ENCODE measurements around the gene TMEM219. TPM values are rescaled to one million over a fixed set of nuclear protein-coding genes. Genes with fewer than 3 reads are reported as not detected.
A peak's percentile ranks its signal among the peaks of the same experiment; 100 is the strongest.
"Not testable (repeated sequence)": the region's sequence is repeated elsewhere in the genome, so short reads cannot be mapped to it uniquely, and the experiment has no call there.

The TMEM219 gene
- total RNA-seq, 6 donors from 2014 or later, result 95.4 to 187 (median 139) TPM

DNA sequence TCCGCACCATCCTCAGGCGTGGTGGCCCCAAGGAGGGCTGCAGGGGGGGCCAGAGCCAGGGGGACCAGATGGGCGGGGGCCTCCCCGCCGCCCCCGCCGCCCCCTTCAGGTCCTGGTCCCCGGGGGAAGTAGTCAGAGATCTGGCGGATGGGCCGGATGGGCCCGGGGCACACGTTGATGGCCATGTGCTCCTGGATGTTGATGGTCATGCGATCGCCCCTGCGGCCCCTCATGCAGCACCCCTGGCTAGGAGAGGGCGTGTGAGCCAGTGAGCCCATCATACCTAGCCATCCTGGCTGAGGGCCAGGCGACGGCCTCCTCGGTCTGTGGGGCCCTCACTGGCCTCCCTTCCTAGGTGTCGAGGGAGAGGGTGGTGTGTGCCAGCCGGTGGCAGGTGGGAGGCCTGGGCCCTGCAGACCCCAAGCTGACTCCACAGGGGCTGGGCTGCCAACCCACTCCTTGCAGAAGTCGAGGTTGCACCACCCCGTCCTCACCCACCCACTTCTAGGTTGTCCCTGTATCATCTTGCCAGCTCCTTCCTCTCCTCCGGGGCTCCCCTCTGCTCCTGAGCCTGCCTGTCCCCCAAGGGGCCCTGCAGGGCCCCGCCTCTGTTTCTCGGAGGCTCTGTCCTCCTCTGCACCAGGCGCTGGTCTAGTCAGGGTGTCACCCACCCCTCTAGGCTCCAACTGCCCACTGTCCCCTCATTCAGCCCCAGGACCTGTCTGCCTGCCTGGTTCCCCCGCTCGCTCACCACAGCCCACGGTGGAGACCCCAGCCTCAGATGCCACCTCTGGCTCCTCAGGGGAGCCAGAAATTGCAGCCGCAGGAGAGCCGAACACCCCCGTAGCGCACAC lies 48.3 kb downstream of the TMEM219 start:
- Histone ChIP-seq H3K4me3 (peak overlapping the region in 3 of 4 donors; percentile 26 to 50 (median 37)), H3K4me1 (peaks cover 13 to 28% (median 18%) of the 10 kb centered on the region in 4 donors), H3K27ac (no peak overlapping the region), H3K36me3 (no peaks in the 10 kb centered on the region), H3K27me3 (peaks cover 2 to 29% (median 22%) of the 10 kb centered on the region in 4 donors), H3K9me3 (no peaks in the 10 kb centered on the region)
- DNase-seq (peak in 1 of 2 donors; percentile 74), ATAC-seq (ENCODE audit: low FRiP score in 2 of 2) (no peak)
- 8 to 16% methylated on average over 8 to 21 of the region's 34 CpGs for WGBS, 2 donors
- TF ChIP-seq EP300 (IDR thresholded peaks at IDR 0.05) (no peak), POLR2AphosphoS5 (IDR thresholded peaks at IDR 0.05) (no peak), POLR2A (IDR thresholded peaks at IDR 0.05) (no peak)
- TF ChIP-seq, protein P1, sequence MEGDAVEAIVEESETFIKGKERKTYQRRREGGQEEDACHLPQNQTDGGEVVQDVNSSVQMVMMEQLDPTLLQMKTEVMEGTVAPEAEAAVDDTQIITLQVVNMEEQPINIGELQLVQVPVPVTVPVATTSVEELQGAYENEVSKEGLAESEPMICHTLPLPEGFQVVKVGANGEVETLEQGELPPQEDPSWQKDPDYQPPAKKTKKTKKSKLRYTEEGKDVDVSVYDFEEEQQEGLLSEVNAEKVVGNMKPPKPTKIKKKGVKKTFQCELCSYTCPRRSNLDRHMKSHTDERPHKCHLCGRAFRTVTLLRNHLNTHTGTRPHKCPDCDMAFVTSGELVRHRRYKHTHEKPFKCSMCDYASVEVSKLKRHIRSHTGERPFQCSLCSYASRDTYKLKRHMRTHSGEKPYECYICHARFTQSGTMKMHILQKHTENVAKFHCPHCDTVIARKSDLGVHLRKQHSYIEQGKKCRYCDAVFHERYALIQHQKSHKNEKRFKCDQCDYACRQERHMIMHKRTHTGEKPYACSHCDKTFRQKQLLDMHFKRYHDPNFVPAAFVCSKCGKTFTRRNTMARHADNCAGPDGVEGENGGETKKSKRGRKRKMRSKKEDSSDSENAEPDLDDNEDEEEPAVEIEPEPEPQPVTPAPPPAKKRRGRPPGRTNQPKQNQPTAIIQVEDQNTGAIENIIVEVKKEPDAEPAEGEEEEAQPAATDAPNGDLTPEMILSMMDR (IDR thresholded peaks at IDR 0.05), result no peak

DNA sequence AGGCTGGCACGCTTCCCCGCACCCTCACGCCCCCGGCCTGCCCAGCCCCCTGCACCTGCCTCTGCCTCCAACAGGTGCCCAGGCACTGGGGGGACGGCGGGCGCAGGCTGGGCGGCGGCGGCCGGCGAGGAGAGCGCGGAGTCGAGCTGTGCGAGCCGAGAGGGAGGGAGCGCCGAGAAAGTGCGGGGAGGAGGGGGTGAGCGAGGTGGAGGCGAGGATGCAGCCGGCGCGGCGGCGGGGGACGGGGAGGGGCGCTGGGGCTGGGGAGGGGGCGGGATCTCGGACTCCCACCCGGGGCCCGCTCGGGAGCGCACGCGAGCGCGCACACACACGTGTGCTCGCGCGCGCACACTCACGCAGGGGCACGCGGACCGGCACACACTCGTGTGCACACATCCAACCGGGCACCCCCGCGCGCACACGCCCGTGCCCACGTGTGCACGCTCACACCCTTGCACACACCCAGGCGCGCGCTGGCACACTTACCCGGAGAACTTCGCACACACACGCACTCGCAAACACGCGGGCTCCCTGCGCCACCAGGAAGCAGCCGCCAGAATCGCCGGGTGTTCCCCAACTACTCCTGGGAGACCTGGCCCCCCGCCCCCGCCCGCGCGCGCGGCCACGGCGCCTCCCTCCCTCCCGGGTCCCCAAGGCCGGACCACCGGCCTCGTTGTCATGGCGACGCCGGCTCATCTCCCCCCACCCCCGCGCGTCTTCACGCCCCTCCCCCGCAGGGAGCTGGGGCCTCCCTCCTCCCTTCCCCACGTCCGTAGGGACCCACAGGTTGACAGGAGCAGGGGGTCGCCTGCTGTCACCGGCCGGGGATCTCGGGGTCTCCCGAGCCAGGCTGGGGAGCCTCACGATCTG lies 49.2 kb downstream of the TMEM219 start, which contains the start of gene DOC2A:
DOC2A (minus strand) TSS at position 184 of the 870 bp plus-strand sequence. CDS start 805 bp downstream, outside the sequence.
- Histone ChIP-seq H3K27me3 (peaks cover 2 to 29% (median 22%) of the 10 kb centered on the region in 4 donors), H3K36me3 (no peaks in the 10 kb centered on the region), H3K9me3 (no peaks in the 10 kb centered on the region), H3K27ac (no peak within 1 kb of the TSS), H3K4me1 (peaks cover 13 to 21% (median 15%) of the 10 kb centered on the region in 4 donors), H3K4me3 (peak within 1 kb of the TSS; percentile 26 to 50 (median 32))
- TF ChIP-seq POLR2A (IDR thresholded peaks at IDR 0.05) (no peak), EP300 (IDR thresholded peaks at IDR 0.05) (no peak), POLR2AphosphoS5 (IDR thresholded peaks at IDR 0.05) (no peak)
- TF ChIP-seq, protein P1 (IDR thresholded peaks at IDR 0.05), result no peak
- peak in 1 of 2 donors; percentile 16 for ATAC-seq (ENCODE audit: low FRiP score in 2 of 2)
- DNase-seq, result peak in 1 of 2 donors; percentile 87
- 2% methylated on average over 11 to 38 of the region's 99 CpGs for WGBS, 2 donors

DNA sequence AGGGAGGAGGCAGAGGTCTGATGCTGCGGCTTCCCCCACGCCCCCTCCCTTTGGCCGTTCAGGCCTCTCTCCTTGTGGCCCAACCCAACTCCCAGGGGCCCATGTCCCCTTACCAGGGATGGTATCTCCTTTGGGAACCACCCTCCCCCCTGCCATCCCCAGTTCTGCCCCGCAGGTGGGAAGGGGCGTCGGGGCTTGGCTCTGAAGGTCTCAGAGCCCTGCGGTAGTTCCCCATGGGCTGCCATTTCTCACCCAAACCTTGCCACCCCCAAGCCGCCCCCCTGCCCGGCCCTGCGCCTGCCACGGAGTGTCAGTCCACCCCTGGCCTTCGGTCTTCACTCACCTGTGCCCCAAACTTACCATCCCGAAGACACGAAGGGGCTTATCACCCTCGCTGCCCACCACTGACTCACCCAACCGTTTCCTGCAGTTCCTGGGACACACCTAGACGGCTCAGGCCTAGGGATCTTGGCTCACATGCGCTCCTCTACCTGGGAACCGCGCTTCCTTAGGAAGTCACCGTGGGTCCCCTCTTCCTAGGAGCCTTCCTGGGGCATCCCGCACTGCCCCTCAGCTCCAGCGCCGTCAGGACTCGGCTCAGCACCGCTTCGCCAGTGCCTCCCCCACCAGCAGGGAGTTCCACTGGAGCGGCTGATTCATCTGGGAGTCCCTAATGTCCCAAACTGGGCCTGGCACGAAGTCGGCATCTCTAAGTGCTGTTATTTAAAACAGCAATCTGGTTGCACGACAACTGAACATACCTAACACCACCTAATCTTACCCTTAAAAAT lies 50.0 kb downstream of the TMEM219 start:
- Histone ChIP-seq H3K4me3 (peak overlapping the region in 2 of 4 donors; percentile 37 to 50), H3K27me3 (peaks cover 2 to 29% (median 22%) of the 10 kb centered on the region in 4 donors)
- no peak for ATAC-seq (ENCODE audit: low FRiP score in 2 of 2)

DNA sequence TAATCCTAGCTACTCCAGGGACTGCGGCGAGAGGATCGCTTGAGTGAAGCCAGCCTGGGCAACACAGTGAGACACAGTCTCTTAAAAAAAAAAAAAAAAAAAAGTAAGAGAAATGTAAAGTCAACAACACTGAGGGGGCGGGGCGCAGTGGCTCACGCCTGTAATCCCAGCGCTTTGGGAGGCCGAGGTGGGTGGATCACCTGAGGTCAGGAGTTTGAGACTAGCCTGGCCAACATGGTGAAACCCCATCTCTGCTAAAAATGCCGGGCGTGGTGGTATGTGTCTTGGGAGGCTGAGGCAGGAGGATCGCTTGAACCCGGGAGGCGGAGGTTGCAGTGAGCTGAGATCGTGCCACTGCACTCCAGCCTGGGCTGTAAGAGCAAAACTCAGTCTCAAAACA lies 50.7 kb downstream of the TMEM219 start:
- H3K4me3 ChIP-seq; DNase-seq; H3K9me3 ChIP-seq; H3K36me3 ChIP-seq; H3K27ac ChIP-seq; ATAC-seq (ENCODE audit: low FRiP score in 2 of 2): not testable (repeated sequence)
- Histone ChIP-seq H3K4me1 (peaks cover 13 to 21% (median 15%) of the 10 kb centered on the region in 4 donors), H3K27me3 (peaks cover 2 to 29% (median 22%) of the 10 kb centered on the region in 4 donors)
- WGBS, 2 donors, result 74 to 79% methylated on average over 14 of the region's 14 CpGs

More for the DNA sequence above, 50.0 kb downstream of the TMEM219 start:
- peaks cover 13 to 21% (median 15%) of the 10 kb centered on the region in 4 donors for H3K4me1 ChIP-seq
- no peaks in the 10 kb centered on the region for H3K36me3 ChIP-seq
- WGBS, 2 donors, result 17 to 24% methylated on average over 21 to 30 of the region's 31 CpGs
- H3K27ac ChIP-seq, result no peak overlapping the region
- TF ChIP-seq, protein P1 (IDR thresholded peaks at IDR 0.05), result no peak
- TF ChIP-seq EP300 (IDR thresholded peaks at IDR 0.05) (no peak), POLR2A (IDR thresholded peaks at IDR 0.05) (no peak), POLR2AphosphoS5 (IDR thresholded peaks at IDR 0.05) (no peak)
- no peak for DNase-seq
- no peaks in the 10 kb centered on the region for H3K9me3 ChIP-seq

GRCh38 chr16:30015450-30015849 lies 53.6 kb downstream of the TMEM219 start:
- not testable (repeated sequence) for H3K36me3 ChIP-seq; ATAC-seq (ENCODE audit: low FRiP score in 2 of 2); H3K9me3 ChIP-seq; DNase-seq; H3K4me3 ChIP-seq; H3K27ac ChIP-seq
- WGBS, 2 donors, result 82 to 87% methylated on average over 7 of the region's 7 CpGs
- H3K4me1 ChIP-seq, result peaks cover 12 to 14% (median 13%) of the 10 kb centered on the region in 4 donors
- H3K27me3 ChIP-seq, result peaks cover 2 to 18% (median 16%) of the 10 kb centered on the region in 4 donors
